ENCODE measurements around the gene HMCN2.

The HMCN2 gene

GRCh38 chr9:130447193-130447816, 181.7 kb downstream of the HMCN2 start:
- TF ChIP-seq, protein P1, sequence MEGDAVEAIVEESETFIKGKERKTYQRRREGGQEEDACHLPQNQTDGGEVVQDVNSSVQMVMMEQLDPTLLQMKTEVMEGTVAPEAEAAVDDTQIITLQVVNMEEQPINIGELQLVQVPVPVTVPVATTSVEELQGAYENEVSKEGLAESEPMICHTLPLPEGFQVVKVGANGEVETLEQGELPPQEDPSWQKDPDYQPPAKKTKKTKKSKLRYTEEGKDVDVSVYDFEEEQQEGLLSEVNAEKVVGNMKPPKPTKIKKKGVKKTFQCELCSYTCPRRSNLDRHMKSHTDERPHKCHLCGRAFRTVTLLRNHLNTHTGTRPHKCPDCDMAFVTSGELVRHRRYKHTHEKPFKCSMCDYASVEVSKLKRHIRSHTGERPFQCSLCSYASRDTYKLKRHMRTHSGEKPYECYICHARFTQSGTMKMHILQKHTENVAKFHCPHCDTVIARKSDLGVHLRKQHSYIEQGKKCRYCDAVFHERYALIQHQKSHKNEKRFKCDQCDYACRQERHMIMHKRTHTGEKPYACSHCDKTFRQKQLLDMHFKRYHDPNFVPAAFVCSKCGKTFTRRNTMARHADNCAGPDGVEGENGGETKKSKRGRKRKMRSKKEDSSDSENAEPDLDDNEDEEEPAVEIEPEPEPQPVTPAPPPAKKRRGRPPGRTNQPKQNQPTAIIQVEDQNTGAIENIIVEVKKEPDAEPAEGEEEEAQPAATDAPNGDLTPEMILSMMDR (conservative IDR thresholded peaks at IDR 0.05; ENCODE audit: control insufficient read depth, insufficient read depth, low read depth, low read length), result no peak
- no peak for DNase-seq (ENCODE audit: low read depth)
- no peak overlapping the region for H3K4me3 ChIP-seq (ENCODE audit: control insufficient read depth, low read depth, low read length)

- TF ChIP-seq, protein P1 (conservative IDR thresholded peaks at IDR 0.05; ENCODE audit: control insufficient read depth, insufficient read depth, low read depth, low read length), result no peak
- H3K4me3 ChIP-seq (ENCODE audit: control insufficient read depth, low read depth, low read length), result no peak overlapping the region
- DNase-seq (ENCODE audit: low read depth), result peak; percentile 31
These were observed 182.6 kb downstream of the HMCN2 start for GRCh38 chr9:130448035-130448624.

DNA sequence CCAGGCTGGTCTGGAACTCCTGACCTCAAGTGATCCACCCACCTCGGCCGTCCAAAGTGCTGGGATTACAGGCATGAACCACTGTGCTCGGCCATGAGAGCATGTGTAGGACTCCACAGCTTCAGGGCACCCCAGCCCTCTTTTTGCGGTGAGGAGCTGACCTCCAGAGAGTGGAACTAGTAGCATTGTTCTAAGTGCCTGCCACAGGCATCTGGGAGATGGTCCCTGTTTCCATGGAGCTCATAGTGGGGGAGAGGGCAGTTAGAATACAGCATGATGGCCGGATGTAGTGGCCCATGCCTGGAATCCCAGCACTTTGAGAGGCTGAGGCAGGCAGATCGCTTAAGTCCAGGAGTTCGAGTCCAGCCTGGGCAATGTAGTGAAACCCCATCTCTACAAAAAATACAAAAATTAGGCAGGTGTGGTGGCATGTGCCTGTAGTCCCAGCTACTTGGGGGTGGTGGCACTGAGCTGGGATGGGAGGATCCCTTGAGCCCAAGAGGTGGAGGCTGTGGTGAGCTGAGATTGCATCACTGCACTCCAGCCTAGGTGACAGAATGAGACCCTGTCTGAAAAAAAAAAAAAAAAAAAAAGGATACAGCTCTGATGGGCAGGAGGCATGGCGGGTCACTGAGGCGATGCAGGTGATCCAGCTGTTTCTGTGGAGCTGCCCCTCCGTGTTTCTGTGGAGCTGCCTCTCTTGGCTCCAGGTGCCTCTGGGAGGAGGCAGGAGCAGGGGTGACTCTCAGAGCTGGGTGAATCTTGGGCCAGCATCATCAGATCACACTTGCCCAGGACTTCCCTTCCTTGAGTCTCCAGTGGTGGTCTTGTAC, 183.4 kb downstream of the HMCN2 start:
- no peak overlapping the region for H3K4me3 ChIP-seq (ENCODE audit: control insufficient read depth, low read depth, low read length)
- TF ChIP-seq, protein P1 (conservative IDR thresholded peaks at IDR 0.05; ENCODE audit: control insufficient read depth, insufficient read depth, low read depth, low read length), result no peak
- no peak for DNase-seq (ENCODE audit: low read depth)

GRCh38 chr9:130450344-130451003, 184.9 kb downstream of the HMCN2 start:
- no peak for DNase-seq (ENCODE audit: low read depth)
- TF ChIP-seq, protein P1 (conservative IDR thresholded peaks at IDR 0.05; ENCODE audit: control insufficient read depth, insufficient read depth, low read depth, low read length), result no peak

DNA sequence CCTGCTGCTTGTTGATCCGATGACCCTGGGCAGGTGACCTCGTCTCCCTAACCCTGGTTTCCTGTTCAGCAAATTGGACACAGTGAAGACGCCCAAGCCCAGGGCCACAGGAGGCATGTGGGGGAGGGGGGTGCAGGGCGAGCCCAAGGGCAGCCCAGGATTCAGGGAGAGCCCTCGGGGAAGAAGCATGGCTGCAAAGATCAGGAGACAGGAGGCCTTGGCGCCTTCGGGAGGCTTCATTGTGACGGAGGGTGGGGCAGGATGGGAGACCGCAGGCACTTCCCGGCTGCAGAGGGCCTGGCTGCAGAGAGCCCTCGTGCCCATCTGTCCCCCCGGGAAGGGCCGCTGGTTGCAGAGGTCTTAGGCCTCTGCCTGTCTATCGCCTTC, 185.4 kb downstream of the HMCN2 start:
- H3K4me3 ChIP-seq (ENCODE audit: control insufficient read depth, low read depth, low read length), result no peak overlapping the region
- DNase-seq (ENCODE audit: low read depth), result no peak
- TF ChIP-seq, protein P1 (conservative IDR thresholded peaks at IDR 0.05; ENCODE audit: control insufficient read depth, insufficient read depth, low read depth, low read length), result no peak

More at GRCh38 chr9:130450344-130451003, 184.9 kb downstream of the HMCN2 start:
- H3K4me3 ChIP-seq (ENCODE audit: control insufficient read depth, low read depth, low read length), result no peak overlapping the region

Measured in fibroblast of mammary gland (primary cell).